Stimulated activated CD8-positive, alpha-beta memory T cell treated with anti-CD3 and anti-CD28 coated beads, Interleukin-12 subunit alpha, Interleukin-12 subunit beta, amount 100 ng/mL, for 24 hours (primary cell): ENCODE data around the gene TUBGCP2.
"Not testable (repeated sequence)": the region's sequence is repeated elsewhere in the genome, so short reads cannot be mapped to it uniquely, and the experiment has no call there.

ENCODE experiments used
- DNase-seq: peaks from one replicate; pipeline ENCODE4 v3.0.0-alpha.2; 2020; ENCODE audit errors: extremely low read depth

The TUBGCP2 gene

GRCh38 chr10:133266056-133266795, 42.4 kb downstream of the TUBGCP2 start:
- no peak for DNase-seq

GRCh38 chr10:133265052-133265451, 43.6 kb downstream of the TUBGCP2 start:
- not testable (repeated sequence) for DNase-seq

- no peak for DNase-seq
Observed at GRCh38 chr10:133264461-133264860, 44.2 kb downstream of the TUBGCP2 start.

DNA sequence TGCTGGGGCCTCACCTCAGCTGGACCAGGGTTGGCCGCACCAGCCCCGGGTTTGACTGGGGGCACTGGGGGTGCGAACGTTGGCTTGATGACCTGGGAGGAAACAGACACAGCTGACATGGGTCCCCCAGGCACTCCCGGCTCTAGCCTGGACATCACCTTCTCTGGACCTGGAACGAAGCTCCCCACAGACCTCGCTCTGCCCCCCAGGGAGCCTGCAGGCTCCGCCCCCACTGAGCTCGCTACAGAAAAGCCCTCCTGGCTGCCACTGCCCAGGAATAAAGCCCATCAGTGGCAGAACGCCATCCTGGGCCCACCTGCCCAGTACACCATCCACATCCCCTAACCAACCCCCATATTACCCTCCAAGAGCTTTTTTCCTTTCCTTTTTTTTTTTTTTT, 45.0 kb downstream of the TUBGCP2 start:
- DNase-seq = no peak

DNA sequence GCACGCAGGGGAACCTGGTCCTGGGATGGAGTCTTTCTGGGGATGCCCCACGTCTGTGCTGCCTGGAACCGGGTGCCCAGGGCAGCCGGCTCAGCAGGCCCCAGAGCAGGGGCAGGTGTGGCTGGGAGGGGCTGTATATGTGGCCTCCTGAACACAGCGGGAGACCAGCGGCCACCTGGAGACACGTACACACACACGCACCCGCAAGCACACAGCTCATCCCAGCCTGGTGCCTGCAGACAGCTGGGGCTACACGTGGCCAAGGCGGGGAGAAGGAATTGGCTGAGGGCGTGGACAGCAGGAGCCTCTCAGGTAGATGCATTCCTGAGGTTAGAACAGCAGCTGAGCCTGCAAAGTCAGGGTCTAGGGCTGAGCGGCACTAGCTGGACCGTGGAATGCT, 46.0 kb downstream of the TUBGCP2 start:
- no peak for DNase-seq

DNA sequence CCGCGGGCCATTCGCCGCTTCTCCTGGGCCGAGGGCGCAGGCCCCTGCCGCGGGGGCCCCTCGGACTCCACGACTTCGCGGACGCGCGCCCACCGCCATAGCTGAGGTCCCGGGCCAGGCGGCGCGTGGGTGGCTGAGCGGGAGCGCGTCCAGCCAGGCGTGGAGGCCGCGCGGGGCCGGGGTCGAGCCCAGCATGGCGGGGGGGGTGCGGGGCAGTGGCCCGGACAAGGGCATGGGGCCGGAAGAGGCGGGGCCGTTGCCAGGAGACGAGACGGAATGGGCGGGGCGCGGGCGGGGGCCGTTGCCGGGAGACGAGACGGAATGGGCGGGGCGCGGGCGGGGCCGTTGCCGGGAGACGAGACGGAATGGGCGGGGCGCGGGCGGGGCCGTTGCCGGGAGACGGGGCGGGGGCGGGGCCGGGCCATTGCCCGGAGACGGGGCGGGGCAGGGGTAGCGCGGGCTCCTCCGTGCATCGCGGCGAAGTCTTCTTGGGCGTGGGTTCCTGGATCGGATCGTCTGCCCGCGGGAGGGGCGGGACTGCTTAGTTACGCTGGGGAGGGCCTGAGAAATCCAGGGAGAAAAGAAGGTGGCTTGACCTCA, 46.8 kb downstream of the TUBGCP2 start:
- peak; percentile 65 for DNase-seq

GRCh38 chr10:133260895-133261725, 47.6 kb downstream of the TUBGCP2 start:
- peak; percentile 40 for DNase-seq

DNA sequence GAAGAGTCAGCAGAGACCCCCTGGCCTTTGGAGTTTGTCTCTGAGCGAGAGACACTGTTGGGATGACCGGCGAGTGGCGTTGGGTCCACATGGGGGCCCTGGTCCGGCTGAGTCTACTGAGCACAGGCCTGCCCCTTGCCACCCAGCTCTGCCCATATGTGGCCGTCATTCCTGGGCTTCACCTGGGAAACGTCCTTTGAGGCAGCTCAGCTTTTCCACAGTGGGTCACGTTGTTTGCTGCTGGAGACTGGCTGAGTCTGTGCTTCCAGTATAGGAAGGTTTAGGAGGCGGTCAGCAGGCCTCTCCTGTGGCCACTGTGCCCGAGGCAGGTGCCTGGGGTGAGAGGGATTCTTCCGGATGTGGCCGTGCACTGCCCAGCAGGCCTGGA, 49.1 kb downstream of the TUBGCP2 start:
- no peak for DNase-seq

DNA sequence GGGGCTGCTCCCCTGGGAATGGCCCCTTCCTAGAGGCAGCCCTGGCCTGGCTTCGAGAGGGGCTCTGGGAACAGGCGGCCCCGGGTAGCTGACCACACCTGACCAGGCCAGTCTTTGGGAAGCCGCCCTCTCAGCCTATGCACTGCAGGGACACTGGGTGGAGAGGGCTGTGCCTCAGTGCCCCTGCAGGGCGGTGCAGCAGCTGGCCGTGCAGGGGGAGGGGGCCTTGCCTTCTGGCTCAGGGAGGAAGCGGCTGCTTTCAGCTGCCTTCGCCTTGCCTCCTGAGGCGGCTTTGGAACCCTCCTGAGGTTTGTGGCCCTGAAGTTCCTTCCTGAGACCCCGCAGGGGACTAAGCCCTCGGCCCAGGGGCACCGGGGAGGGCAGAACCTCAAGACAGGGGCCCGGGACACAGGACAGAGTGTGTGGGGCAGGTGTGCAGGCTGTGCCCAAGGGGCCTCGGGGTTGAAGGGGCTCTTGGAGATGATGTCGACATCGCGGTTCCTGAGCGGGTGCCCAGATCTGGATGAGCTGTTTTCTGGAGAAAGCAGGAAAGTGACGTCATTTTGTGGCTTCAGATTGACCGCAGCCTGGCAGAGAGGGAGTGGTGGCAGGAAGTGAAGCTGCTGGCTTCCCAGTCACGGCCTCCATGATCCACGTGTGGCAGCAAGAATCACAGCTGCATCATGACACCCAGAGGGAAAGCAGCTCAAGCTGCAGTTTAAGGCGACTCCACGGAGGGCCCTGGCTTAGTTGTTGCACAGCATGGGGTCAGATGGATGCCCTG, 49.7 kb downstream of the TUBGCP2 start:
- peak; percentile 67 for DNase-seq

DNA sequence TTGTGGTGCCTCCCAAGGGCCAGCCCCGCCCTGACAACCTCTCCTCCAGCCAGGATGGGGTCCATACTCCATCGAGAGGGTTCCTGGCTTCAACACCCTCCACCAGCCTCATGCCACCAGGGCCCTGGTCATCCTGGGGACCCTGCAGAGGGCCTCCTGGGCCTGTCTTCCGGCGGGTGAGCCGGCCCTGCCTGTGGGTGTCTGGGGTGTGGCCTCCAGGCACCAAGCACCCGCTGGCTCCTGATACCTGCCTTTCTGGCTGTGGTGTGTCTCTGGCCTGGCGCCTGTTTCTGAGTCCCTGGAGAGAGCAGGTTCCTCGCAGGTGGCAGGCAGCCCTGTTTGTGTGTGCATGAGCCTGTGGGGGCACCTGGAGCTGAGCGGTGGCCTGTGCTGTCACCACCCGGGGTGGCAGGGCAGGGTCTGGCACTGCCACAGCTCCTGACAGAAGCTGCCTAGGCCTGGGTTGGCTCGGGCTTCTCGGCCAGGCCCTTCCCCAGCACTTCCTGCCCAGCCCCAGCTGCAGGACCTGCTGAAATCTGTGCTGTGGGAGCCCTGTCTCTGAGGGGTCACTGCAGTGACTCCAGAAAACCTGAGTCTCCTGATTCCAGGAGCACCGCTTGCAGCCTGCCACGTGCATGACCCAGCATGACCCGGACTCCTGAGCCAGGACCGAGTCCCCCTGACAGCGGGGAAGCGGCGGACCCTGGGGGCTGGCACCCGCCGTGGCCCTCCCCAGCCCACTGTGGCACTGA, 50.4 kb downstream of the TUBGCP2 start:
- DNase-seq = no peak

GRCh38 chr10:133257489-133258065, 51.1 kb downstream of the TUBGCP2 start:
- DNase-seq = no peak

DNA sequence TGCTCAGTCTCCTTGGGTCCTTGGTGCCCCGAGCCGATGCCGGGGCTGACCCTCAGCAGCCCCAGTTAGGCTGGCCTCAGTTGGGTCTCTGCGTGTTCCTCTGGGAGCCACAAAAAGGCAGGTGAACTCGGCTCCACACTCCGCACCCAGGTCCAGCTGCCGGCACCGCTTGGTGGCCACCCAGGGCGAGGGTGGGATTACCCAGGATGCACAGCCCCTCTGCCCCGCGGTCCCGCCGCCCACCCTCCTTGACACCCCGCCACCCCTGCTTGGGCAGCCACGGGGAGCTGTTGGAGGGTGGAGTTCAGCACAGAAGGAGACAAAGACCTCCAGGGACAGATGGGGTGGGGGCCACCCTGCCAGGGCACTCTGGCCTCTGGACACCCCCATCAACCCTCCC, 53.3 kb downstream of the TUBGCP2 start:
- no peak for DNase-seq

GRCh38 chr10:133254421-133255120, 54.1 kb downstream of the TUBGCP2 start:
- no peak for DNase-seq

- no peak for DNase-seq
Observed at GRCh38 chr10:133253361-133253955, 55.2 kb downstream of the TUBGCP2 start.

- no peak for DNase-seq
Observed at GRCh38 chr10:133252223-133252552, 56.5 kb downstream of the TUBGCP2 start.

DNA sequence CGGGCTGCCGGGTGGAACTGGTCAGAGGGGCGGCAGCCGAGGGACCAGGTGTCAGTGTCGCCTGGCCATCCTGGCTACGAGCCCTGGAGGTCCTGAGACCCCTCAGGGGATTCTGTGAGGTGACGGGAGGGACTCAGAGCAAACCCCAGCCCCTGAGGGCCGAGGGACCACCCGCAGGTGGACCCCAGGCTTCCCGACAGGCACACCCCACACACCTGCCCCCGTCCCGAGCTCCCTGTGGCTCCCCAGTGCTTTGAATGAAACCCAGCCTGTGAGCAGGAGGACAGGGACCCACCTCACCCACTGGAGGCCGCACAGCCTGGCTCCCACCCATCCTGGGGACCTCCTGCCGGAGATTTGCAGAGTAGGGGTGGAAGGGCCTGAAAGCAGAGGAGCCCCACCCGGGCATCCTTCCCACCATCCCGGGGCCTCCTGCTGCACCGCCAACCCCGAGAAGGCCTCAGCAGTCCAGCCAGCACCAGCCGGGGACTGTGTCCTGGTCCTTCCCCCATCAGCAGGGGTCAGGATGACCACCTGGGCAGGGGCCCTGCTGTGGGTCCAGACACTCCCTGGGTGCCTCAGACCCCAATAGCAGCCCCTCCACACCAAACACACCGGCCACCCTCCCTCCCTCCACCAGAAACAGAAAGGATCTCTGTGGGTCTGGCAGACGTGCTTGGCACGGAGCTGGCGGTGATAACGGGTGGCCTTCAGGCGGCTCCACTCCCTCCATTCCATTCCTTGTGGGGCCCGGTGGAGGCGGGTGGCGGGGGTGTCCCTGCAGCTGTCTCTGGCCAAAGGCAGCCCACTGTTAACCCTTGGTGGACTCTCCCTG, 57.1 kb downstream of the TUBGCP2 start:
- no peak for DNase-seq

DNA sequence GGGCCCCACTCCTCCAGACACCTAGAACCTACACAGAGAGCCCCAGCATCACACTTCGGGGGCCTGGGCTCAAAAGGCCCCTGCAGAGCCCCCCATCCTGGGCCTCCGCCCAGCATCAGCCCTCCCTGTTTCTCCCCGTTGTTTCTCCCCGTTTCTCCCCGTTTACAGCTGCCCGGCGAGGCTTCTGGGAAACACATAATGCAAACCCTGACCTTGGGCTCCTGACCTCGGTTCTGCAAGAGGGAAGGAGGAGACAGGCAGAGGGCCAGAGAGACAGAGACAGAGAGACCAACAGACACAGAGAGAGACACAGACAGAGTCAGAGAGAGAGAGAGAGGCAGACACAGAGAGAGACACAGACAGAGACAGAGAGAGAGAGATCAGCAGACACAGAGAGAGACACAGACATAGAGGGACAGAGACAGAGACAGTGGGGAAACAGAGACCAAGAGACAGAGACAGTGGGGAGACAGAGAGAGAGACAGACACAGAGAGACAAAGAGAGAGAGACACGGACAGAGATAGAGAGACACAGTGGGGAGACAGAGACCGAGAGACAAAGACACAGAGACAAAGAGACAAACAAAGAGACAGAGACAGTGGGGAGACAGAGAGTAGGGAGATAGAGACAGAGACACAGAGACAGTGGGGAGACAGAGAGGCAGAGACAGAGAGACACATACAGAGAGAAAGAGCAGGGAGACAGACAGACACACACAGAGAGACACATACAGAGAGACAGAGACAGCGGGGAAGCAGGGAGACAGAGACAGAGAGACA, 58.5 kb downstream of the TUBGCP2 start:
- DNase-seq = no peak

GRCh38 chr10:133249094-133249780, 59.4 kb downstream of the TUBGCP2 start:
- DNase-seq = no peak
